ENCODE data around the gene B4GALNT4.
"Not testable (repeated sequence)": the region's sequence is repeated elsewhere in the genome, so short reads cannot be mapped to it uniquely, and the experiment has no call there.

The B4GALNT4 gene

GRCh38 chr11:424766-425165 lies 55.5 kb downstream of the B4GALNT4 start:
- not testable (repeated sequence) for DNase-seq

GRCh38 chr11:425301-425700 lies 56.0 kb downstream of the B4GALNT4 start:
- no peak for DNase-seq

- DNase-seq: no peak
Observed at GRCh38 chr11:426851-427250, 57.6 kb downstream of the B4GALNT4 start.

GRCh38 chr11:428295-428694 lies 59.0 kb downstream of the B4GALNT4 start:
- DNase-seq: no peak

GRCh38 chr11:429391-429790 lies 60.1 kb downstream of the B4GALNT4 start:
- DNase-seq: no peak

- DNase-seq: no peak
Observed at GRCh38 chr11:429931-430456, 60.7 kb downstream of the B4GALNT4 start.
